Trophoblast cell (in vitro differentiated cells and primary cell): ENCODE measurements around the gene AGTPBP1.

Source experiments
- DNase-seq, 2 donors: peaks; one replicate each; pipeline ENCODE4 v3.0.0-alpha.2; 2016
- H2AFZ ChIP-seq: 2 replicates; pipeline ENCODE4 v1.6.1; 2013; ENCODE audit warnings: low read length, moderate library complexity, mild to moderate bottlenecking; ENCODE audit not compliant: insufficient read depth, poor library complexity
- H2AK5ac ChIP-seq: 2 replicates; pipeline ENCODE4 v1.6.1; 2013; ENCODE audit warnings: mild to moderate bottlenecking, low read length
- H2BK120ac ChIP-seq: 2 replicates; pipeline ENCODE4 v1.6.1; 2013; ENCODE audit warnings: low read length, mild to moderate bottlenecking, moderate library complexity; ENCODE audit not compliant: insufficient read depth, poor library complexity
- H2BK12ac ChIP-seq: 2 replicates; pipeline ENCODE4 v1.6.1; 2013; ENCODE audit warnings: mild to moderate bottlenecking, low read length, moderate library complexity
- H2BK5ac ChIP-seq: 2 replicates; pipeline ENCODE4 v1.6.1; 2013; ENCODE audit warnings: low read length, low read depth, moderate library complexity, mild to moderate bottlenecking; ENCODE audit not compliant: poor library complexity
- H3K14ac ChIP-seq: 2 replicates; pipeline ENCODE4 v1.6.1; 2013; ENCODE audit warnings: mild to moderate bottlenecking, low read length
- H3K18ac ChIP-seq: 2 replicates; pipeline ENCODE4 v1.6.1; 2013; ENCODE audit warnings: mild to moderate bottlenecking, low read length
- H3K23ac ChIP-seq: 2 replicates; pipeline ENCODE4 v1.6.1; 2013; ENCODE audit warnings: low read length
- H3K27ac ChIP-seq: 2 replicates; pipeline ENCODE4 v1.5.1; 2013; ENCODE audit warnings: low read depth, mild to moderate bottlenecking, inconsistent platforms, low read length, moderate library complexity
- H3K27me3 ChIP-seq: 2 replicates; pipeline ENCODE4 v1.6.1; 2013; ENCODE audit warnings: inconsistent platforms, mild to moderate bottlenecking, low read length, moderate library complexity; ENCODE audit not compliant: insufficient read depth
- H3K36me3 ChIP-seq, 2 experiments: 1 replicate in 1 of 2; 2 replicates in 1 of 2; pipeline ENCODE4 v1.6.1; 2013; ENCODE audit warnings: low read length in 2 of 2, mild to moderate bottlenecking in 2 of 2, moderate library complexity in 1 of 2; ENCODE audit not compliant: insufficient read depth in 2 of 2, control insufficient read depth in 1 of 2
- H3K4ac ChIP-seq: 2 replicates; pipeline ENCODE4 v1.6.1; 2013; ENCODE audit warnings: low read depth, mild to moderate bottlenecking, low read length, moderate library complexity
- H3K4me1 ChIP-seq, 2 experiments: 1 replicate in 1 of 2; 2 replicates in 1 of 2; pipeline ENCODE4 v1.6.1; 2013; ENCODE audit warnings: low read length in 2 of 2, mild to moderate bottlenecking in 2 of 2, moderate library complexity in 1 of 2; ENCODE audit not compliant: insufficient read depth in 2 of 2, control insufficient read depth in 1 of 2
- H3K4me2 ChIP-seq: 2 replicates; pipeline ENCODE4 v1.6.1; 2013; ENCODE audit warnings: inconsistent platforms, mild to moderate bottlenecking, low read length, moderate library complexity
- H3K4me3 ChIP-seq: 2 replicates; pipeline ENCODE4 v1.5.1; 2013; ENCODE audit warnings: mild to moderate bottlenecking, low read depth, low read length, inconsistent platforms
- H3K79me1 ChIP-seq: one replicate; pipeline ENCODE4 v1.6.1; 2013; ENCODE audit warnings: low read length
- H3K79me2 ChIP-seq: 2 replicates; pipeline ENCODE4 v1.6.1; 2013; ENCODE audit warnings: low read length, mild to moderate bottlenecking; ENCODE audit not compliant: control insufficient read depth, insufficient read depth, poor library complexity
- H3K9ac ChIP-seq: 2 replicates; pipeline ENCODE4 v1.6.1; 2013; ENCODE audit warnings: mild to moderate bottlenecking, low read length
- H3K9me3 ChIP-seq: 2 replicates; pipeline ENCODE4 v1.6.1; 2013; ENCODE audit warnings: low read depth, mild to moderate bottlenecking, control low read depth, inconsistent platforms, low read length; ENCODE audit not compliant: insufficient read depth
- H4K12ac ChIP-seq: 2 replicates; pipeline ENCODE4 v1.6.1; 2013; ENCODE audit warnings: low read depth, mild to moderate bottlenecking, low read length, moderate library complexity
- H4K8ac ChIP-seq: 2 replicates; pipeline ENCODE4 v1.6.1; 2013; ENCODE audit warnings: low read depth, mild to moderate bottlenecking, low read length, moderate library complexity
- H4K91ac ChIP-seq: one replicate; pipeline ENCODE4 v1.6.1; 2013; ENCODE audit warnings: low read depth, mild to moderate bottlenecking, low read length, moderate library complexity
- WGBS: extraction: QIAGEN DNeasy Blood & Tissue Kit; methylation state at CpG from one replicate; pipeline ENCODE4 v1.1.7; 2013; ENCODE audit warnings: missing lambda C conversion rate; ENCODE audit not compliant: insufficient read length, insufficient coverage; ENCODE audit errors: extremely low coverage; 5-methylcytosine and 5-hydroxymethylcytosine counted together

The AGTPBP1 gene

DNA sequence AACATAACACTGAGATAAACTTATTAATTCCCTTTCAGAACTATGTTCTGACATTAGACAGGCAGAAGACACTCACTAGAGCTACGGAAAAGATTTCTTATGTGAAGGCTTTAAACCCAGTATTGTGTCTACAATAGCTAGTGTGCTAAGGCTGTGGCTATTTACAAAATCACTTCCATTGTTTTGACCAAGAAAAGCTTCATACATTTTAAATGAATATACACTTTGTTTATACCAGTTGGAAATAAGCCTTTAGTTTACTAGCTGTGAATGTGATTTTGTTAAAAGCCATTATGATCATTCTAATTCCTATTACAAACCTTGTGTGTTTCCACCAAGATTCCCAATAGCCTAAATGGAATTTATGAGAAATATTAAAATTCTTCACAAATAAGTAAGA, 83.0 kb downstream of the AGTPBP1 start:
- H3K14ac ChIP-seq = no peak overlapping the region
- H3K27me3 ChIP-seq = no peaks in the 10 kb centered on the region
- no peak overlapping the region for H2AFZ ChIP-seq
- H3K4me3 ChIP-seq = no peak overlapping the region
- no peak overlapping the region for H2BK5ac ChIP-seq
- H3K4me1 ChIP-seq = no peaks in the 10 kb centered on the region
- H4K91ac ChIP-seq = no peak overlapping the region
- H3K79me2 ChIP-seq = no peaks in the 10 kb centered on the region
- no peak overlapping the region for H2BK12ac ChIP-seq
- no peak overlapping the region for H3K23ac ChIP-seq
- H3K27ac ChIP-seq = no peak overlapping the region
- H2BK120ac ChIP-seq = no peak overlapping the region
- H3K4ac ChIP-seq = no peak overlapping the region
- no peak overlapping the region for H2AK5ac ChIP-seq
- H4K12ac ChIP-seq = no peak overlapping the region
- no peaks in the 10 kb centered on the region for H3K9me3 ChIP-seq
- no peaks in the 10 kb centered on the region for H3K79me1 ChIP-seq
- H3K4me2 ChIP-seq = no peak overlapping the region
- no CpG with 5 or more reads among the region's 1 CpG for WGBS
- DNase-seq = no peak
- no peak overlapping the region for H3K9ac ChIP-seq
- H3K36me3 ChIP-seq = no peaks in the 10 kb centered on the region
- no peak overlapping the region for H4K8ac ChIP-seq
- no peak overlapping the region for H3K18ac ChIP-seq

DNA sequence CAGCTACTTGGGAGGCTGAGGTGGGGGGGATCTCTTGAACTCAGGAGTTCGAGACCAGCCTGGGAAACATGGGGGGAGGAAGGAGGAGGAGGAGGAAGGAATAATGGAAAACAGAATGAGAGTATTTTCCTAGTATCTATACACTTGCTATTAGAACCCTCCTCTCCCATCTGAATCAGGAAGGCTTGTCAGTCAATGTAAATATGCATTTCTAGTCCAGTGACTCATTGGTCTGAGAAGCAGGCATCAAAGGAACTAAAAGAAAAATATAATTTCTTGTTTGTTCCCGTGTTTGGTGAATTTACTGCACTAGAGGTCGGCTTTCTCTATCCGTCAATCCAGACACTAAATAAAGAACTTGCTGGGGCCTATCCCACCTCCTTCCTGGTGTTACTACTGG, 88.6 kb downstream of the AGTPBP1 start:
- no peak overlapping the region for H2AK5ac ChIP-seq
- H3K27me3 ChIP-seq = no peaks in the 10 kb centered on the region
- no peak overlapping the region for H3K9ac ChIP-seq
- no peak overlapping the region for H3K4me2 ChIP-seq
- H3K79me2 ChIP-seq = no peaks in the 10 kb centered on the region
- no peaks in the 10 kb centered on the region for H3K36me3 ChIP-seq
- DNase-seq = no peak
- no peak overlapping the region for H3K4me3 ChIP-seq
- no peak overlapping the region for H2BK120ac ChIP-seq
- no peak overlapping the region for H3K27ac ChIP-seq
- no peak overlapping the region for H2BK5ac ChIP-seq
- H4K8ac ChIP-seq = no peak overlapping the region
- no peaks in the 10 kb centered on the region for H3K4me1 ChIP-seq
- H2AFZ ChIP-seq = no peak overlapping the region
- no CpG with 5 or more reads among the region's 4 CpGs for WGBS
- H3K18ac ChIP-seq = no peak overlapping the region
- no peak overlapping the region for H3K23ac ChIP-seq
- no peak overlapping the region for H2BK12ac ChIP-seq
- H3K9me3 ChIP-seq = no peaks in the 10 kb centered on the region
- H3K14ac ChIP-seq = no peak overlapping the region
- no peak overlapping the region for H4K12ac ChIP-seq
- no peak overlapping the region for H3K4ac ChIP-seq
- no peak overlapping the region for H4K91ac ChIP-seq
- no peaks in the 10 kb centered on the region for H3K79me1 ChIP-seq

DNA sequence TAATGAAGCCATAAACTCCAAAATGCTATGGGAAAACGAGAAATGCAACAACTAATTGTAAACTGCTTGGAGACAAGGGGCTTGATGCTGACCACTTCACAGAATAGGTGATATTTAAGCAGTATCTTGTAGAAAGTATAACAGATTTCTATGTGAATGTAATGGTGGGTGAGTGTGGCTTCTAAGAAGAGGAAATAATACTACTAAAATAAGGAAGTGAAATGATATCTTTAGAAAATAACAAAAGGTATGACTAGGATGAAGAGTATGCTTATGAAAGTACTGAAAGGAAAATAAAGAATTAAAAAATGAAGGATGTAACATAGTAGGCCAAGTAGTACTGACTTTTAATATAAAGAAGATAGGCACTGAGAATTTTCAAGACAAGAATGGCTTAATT, 94.2 kb downstream of the AGTPBP1 start:
- no peak overlapping the region for H2BK12ac ChIP-seq
- H3K4me2 ChIP-seq = no peak overlapping the region
- H2BK5ac ChIP-seq = no peak overlapping the region
- no peak overlapping the region for H2BK120ac ChIP-seq
- H3K9ac ChIP-seq = no peak overlapping the region
- H3K18ac ChIP-seq = no peak overlapping the region
- H3K4me3 ChIP-seq = no peak overlapping the region
- H2AK5ac ChIP-seq = no peak overlapping the region
- H4K12ac ChIP-seq = no peak overlapping the region
- H4K8ac ChIP-seq = no peak overlapping the region
- no peaks in the 10 kb centered on the region for H3K79me2 ChIP-seq
- H3K79me1 ChIP-seq = no peaks in the 10 kb centered on the region
- H3K4me1 ChIP-seq = no peaks in the 10 kb centered on the region
- no peak overlapping the region for H3K14ac ChIP-seq
- WGBS = no CpG with 5 or more reads among the region's 1 CpG
- H3K27me3 ChIP-seq = no peaks in the 10 kb centered on the region
- no peak overlapping the region for H3K27ac ChIP-seq
- no peak overlapping the region for H4K91ac ChIP-seq
- no peak overlapping the region for H3K4ac ChIP-seq
- H2AFZ ChIP-seq = no peak overlapping the region
- DNase-seq = no peak
- no peaks in the 10 kb centered on the region for H3K9me3 ChIP-seq
- no peaks in the 10 kb centered on the region for H3K36me3 ChIP-seq
- H3K23ac ChIP-seq = no peak overlapping the region

DNA sequence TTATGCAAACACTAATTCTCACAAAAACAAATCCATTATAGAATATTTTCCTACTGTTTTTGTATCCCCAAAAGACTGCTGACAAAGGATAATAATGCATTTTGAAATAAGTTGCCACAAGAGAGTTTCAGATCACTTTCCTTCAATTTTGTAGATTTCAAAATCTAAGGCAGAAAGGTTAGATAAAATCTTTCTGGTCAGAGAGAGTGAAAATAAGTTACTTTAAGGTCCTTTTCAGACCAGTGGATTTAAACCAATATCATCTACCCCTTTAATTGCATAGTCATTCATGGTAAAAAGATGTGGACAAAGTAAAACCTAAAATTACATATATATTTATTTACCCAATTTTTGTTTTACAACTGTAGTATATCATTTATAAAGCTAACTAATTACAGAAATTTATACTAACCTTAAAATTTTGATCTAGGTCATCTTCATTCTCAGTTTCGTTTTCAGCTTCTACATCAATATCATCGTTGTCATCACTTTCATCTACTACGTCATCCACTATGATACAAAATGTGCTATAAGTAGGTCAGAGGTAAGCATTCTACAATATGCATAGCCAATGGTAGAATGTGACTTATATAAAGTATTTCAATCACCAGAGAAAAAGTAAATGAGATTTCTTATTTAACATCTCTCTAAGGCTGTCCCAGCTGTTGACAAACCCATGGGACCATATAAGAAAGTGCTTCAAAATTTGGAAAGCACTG, 95.7 kb downstream of the AGTPBP1 start:
- H3K23ac ChIP-seq = no peak overlapping the region
- H3K18ac ChIP-seq = no peak overlapping the region

More for the DNA sequence above, 95.7 kb downstream of the AGTPBP1 start:
- Histone ChIP-seq H2BK120ac (no peak overlapping the region), H4K8ac (no peak overlapping the region), H2BK5ac (no peak overlapping the region), H2AFZ (no peak overlapping the region), H3K36me3 (no peaks in the 10 kb centered on the region), H3K27me3 (no peaks in the 10 kb centered on the region), H2BK12ac (no peak overlapping the region), H3K14ac (no peak overlapping the region), H3K79me1 (no peaks in the 10 kb centered on the region), H4K91ac (no peak overlapping the region), H3K9me3 (no peaks in the 10 kb centered on the region), H4K12ac (no peak overlapping the region), H3K4ac (no peak overlapping the region), H3K79me2 (no peaks in the 10 kb centered on the region), H3K9ac (no peak overlapping the region), H3K27ac (no peak overlapping the region), H3K4me3 (no peak overlapping the region), H2AK5ac (no peak overlapping the region), H3K4me2 (no peak overlapping the region), H3K4me1 (no peaks in the 10 kb centered on the region)
- WGBS = no CpG with 5 or more reads among the region's 3 CpGs
- DNase-seq = no peak
